Measurements from ENCODE around the gene C6orf89.

Gene C6orf89

DNA sequence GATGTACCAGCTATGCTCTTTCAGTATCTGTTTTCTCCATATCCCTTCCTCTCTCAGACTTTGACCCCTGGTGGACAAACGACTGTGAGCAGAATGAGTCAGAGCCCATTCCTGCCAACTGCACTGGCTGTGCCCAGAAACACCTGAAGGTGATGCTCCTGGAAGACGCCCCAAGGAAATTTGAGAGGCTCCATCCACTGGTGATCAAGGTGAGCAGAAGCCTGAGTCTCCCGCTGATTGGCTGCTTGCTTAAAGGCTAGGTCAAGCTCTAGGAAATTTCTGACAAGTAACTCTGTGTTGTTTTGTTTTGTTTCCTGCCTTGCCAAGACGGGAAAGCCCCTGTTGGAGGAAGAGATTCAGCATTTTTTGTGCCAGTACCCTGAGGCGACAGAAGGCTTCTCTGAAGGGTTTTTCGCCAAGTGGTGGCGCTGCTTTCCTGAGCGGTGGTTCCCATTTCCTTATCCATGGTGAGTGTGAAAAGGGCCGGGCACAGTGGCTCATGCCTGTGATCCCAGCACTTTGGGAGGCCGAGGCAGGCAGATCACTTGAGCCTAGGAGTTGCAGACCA is 28.6 kb downstream of the C6orf89 start:
- H3K4me3 Mint-ChIP-seq = no peak overlapping the region

DNA sequence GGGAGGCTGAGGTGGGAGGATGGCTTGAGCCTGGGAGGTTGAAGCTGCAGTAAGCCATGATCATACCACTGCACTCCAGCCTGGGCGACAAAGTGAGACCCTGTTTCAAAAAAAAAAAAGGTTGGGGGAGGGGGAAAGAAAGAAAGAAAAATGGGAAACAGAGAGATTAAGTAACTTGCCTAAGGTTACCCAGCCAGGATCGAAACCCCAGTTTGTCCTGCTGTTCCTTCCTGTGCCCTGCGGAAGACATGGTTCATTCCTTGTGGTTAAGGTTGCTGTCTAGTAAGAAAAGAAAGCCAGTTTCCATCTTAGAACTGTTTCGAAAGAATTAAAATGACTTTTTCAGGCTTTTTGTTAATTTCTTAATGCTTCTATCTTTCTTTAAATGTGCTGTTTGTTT is 29.8 kb downstream of the C6orf89 start:
- H3K4me1 Mint-ChIP-seq = peaks cover 16 to 28% of the 10 kb centered on the region in 2 donors
- DNase-seq = no peak
- no peaks in the 10 kb centered on the region for H3K9me3 Mint-ChIP-seq
- H3K4me3 Mint-ChIP-seq = no peak overlapping the region
- no peak overlapping the region for H3K27ac Mint-ChIP-seq
- peaks cover 27 to 40% of the 10 kb centered on the region in 2 donors for H3K36me3 Mint-ChIP-seq
- H3K27me3 Mint-ChIP-seq = no peaks in the 10 kb centered on the region
- no peak for ATAC-seq (replicated peaks)

More for the DNA sequence above, 28.6 kb downstream of the C6orf89 start:
- no peaks in the 10 kb centered on the region for H3K9me3 Mint-ChIP-seq
- H3K27me3 Mint-ChIP-seq = no peaks in the 10 kb centered on the region
- H3K36me3 Mint-ChIP-seq = peaks cover 25 to 36% of the 10 kb centered on the region in 2 donors
- peaks cover 16 to 28% of the 10 kb centered on the region in 2 donors for H3K4me1 Mint-ChIP-seq
- DNase-seq = no peak
- H3K27ac Mint-ChIP-seq = no peak overlapping the region
- ATAC-seq (replicated peaks) = no peak

DNA sequence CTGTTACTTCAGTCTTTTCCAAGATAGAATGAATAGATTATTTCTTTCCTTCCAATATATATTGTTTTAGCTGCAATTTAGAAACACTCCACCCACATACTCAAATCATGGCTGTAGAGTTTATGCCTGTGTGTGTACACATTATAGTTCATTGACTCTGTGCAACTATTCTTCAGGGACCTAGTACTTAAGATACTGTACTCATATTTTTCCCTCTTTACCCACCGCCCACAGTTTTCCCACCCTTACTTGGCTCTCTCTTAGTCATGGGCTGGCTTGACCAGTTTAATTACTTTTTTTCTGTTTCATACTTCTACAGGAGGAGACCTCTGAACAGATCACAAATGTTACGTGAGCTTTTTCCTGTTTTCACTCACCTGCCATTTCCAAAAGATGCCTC is 30.4 kb downstream of the C6orf89 start:
- Mint-ChIP-seq H3K4me1 (peaks cover 16 to 28% of the 10 kb centered on the region in 2 donors), H3K27me3 (no peaks in the 10 kb centered on the region), H3K36me3 (peaks cover 27 to 44% of the 10 kb centered on the region in 2 donors), H3K9me3 (no peaks in the 10 kb centered on the region), H3K4me3 (no peak overlapping the region), H3K27ac (no peak overlapping the region)
- DNase-seq (no peak), ATAC-seq (replicated peaks) (no peak)

DNA sequence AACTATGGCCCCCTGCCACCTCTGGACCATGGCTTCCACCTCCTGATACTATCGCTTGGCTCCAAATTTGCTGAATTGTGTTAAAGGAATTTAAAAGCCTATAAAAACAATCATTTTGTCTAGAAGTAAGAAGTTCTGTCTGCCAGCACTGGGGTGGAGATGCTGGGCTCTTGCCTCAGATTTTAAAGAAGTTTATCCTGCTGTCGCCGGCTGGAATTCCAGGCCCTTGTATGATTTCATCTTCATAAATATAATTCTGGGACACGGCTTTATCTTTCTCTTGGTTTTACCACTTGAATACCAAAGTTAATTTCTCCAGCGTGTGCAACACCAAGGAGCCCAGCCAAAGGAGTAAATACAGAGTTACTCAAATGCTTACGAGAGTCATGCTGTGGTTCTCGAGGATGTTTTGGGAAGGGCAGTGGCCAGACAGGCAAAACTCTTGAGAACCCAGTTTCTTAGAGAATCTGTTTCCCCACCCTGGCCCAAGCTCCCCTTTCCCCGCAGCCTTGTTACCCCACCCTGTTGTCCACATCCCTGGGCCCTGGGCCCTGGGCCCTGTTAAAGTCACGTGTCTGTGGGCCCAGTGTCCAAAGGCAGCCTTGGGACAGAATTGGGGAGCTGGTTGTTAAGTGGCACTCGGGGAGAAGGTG is 31.9 kb downstream of the C6orf89 start:
- H3K4me1 Mint-ChIP-seq = peaks cover 4 to 16% of the 10 kb centered on the region in 2 donors
- ATAC-seq (replicated peaks) (no peak), DNase-seq (no peak)
- no peak overlapping the region for H3K4me3 Mint-ChIP-seq
- H3K27me3 Mint-ChIP-seq = no peaks in the 10 kb centered on the region
- no peak overlapping the region for H3K27ac Mint-ChIP-seq
- peaks cover 17 to 36% of the 10 kb centered on the region in 2 donors for H3K36me3 Mint-ChIP-seq
- H3K9me3 Mint-ChIP-seq = no peaks in the 10 kb centered on the region

DNA sequence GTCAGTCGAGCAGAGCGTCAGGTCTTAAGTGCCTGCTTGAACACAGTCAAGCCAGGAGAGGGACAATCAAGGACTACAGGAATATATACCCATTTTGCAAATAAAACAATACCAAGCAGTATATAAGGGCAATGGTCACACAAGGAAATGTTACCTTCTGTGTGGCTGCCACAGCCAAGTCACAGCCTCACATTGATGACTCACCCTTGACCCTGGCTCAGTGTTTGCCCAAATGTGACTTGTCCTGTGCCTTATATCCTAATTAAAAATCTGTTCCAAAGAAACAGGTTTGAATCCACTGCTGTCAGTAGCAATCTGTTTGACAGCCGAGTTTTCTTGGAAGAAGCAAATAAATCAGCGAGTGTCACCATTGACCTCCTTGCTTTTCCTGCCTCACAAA is 34.3 kb downstream of the C6orf89 start:
- Mint-ChIP-seq H3K27me3 (no peaks in the 10 kb centered on the region), H3K9me3 (no peaks in the 10 kb centered on the region), H3K4me1 (peaks cover 0 to 6% of the 10 kb centered on the region in 2 donors), H3K4me3 (no peak overlapping the region), H3K36me3 (peaks cover 10 to 43% of the 10 kb centered on the region in 2 donors), H3K27ac (no peak overlapping the region)
- ATAC-seq (replicated peaks) (no peak), DNase-seq (no peak)

DNA sequence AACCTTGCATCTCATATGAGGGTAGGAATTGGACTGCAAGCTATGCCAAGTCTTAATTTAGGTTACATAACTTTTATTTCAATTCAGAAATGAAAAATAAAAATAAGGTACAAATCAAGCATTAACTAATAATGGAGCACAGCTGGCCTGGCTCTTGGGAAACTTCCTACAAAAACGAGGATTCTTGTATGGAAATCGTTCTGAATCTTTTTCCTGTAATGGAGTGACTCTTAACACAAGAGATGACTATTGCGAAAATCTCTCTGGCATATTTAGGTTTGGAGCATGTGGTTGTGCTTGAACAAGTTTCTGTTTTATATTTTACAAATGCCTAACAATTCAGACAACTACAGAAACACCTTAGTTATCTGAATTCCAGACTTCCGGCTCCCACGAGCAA is 34.8 kb downstream of the C6orf89 start:
- no peak overlapping the region for H3K27ac Mint-ChIP-seq
- DNase-seq (no peak), ATAC-seq (replicated peaks) (no peak)
- no peak overlapping the region for H3K4me3 Mint-ChIP-seq
- peaks cover 0 to 10% of the 10 kb centered on the region in 2 donors for H3K4me1 Mint-ChIP-seq
- H3K27me3 Mint-ChIP-seq = no peaks in the 10 kb centered on the region
- no peaks in the 10 kb centered on the region for H3K9me3 Mint-ChIP-seq
- peaks cover 11 to 44% of the 10 kb centered on the region in 2 donors for H3K36me3 Mint-ChIP-seq

DNA sequence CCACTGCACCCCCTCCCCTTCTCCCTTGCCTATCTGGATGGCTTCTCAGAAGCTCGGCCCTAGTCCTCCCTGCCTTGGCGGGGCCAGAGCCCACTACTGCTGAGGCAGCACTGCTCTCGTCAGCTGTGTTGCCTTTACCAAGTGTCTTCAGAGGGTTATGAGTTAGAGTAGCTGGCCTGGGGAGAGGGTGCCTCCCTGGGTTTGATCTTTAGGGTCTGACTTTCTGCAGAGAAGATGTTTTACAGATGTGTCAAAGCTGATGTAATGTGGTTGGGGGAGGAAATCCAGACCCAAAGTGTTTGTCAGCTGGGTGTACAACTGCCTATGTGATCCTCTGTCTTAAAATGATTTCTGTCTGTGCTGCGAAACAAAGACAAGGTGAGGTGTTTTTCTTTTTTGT is 38.4 kb downstream of the C6orf89 start:
- H3K27ac Mint-ChIP-seq = no peak overlapping the region
- H3K4me1 Mint-ChIP-seq = peaks cover 7 to 11% of the 10 kb centered on the region in 2 donors
- no peak overlapping the region for H3K4me3 Mint-ChIP-seq
- H3K36me3 Mint-ChIP-seq = peaks cover 14 to 46% of the 10 kb centered on the region in 2 donors
- DNase-seq (no peak), ATAC-seq (replicated peaks) (no peak)
- H3K27me3 Mint-ChIP-seq = no peaks in the 10 kb centered on the region
- H3K9me3 Mint-ChIP-seq = no peaks in the 10 kb centered on the region

DNA sequence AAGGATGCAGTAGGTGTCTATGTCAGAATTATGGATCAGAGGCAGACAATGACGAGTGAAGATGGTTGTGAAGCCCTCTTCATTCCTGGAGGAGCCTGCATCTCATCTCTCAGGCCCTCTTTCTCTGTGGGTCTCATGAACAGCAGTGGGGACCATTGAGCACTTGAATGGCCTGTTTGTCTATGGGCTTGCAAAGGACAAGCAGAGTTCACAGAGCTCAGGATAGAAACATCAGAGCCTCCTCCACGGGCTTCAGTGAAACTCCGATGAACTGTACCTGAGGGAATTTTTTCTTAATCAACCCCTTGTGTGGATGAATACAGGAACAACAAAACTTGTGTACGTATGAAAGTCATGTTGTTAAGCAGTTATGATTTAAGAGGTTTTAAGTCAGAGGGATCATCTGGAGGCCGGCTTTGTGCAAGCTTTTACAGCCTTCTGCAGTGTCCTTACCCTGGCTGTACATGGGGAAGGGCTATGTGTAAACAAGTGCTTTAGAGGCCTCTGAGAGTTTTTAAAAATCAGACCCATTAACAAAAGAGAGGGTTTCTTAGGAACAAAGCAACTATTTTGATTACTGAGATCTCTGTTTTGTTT is 39.1 kb downstream of the C6orf89 start:
- H3K4me3 Mint-ChIP-seq = no peak overlapping the region
- H3K9me3 Mint-ChIP-seq = no peaks in the 10 kb centered on the region
- DNase-seq (no peak), ATAC-seq (replicated peaks) (no peak)
- no peak overlapping the region for H3K27ac Mint-ChIP-seq
- peaks cover 7 to 11% of the 10 kb centered on the region in 2 donors for H3K4me1 Mint-ChIP-seq
- H3K27me3 Mint-ChIP-seq = no peaks in the 10 kb centered on the region
- H3K36me3 Mint-ChIP-seq = peaks cover 11 to 41% of the 10 kb centered on the region in 2 donors

DNA sequence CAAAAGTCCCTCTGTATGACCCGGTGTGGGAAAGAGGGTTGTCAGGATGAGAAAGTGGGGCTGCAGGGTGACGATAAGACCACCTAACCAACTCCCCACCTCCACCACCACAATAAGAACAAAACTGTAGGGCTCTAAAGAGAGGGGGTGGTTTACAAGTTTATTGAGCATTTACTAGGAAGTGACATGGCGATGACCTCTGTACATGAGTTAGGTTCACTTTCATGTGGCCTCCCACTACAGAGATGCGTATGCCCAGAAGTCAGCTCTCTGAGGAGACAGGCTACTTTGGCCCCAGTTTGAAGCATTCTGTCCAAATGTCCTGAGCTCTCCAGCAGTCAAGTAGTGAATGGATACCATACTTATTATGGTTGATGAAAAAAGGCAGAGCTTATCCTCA is 40.1 kb downstream of the C6orf89 start:
- Mint-ChIP-seq H3K36me3 (peaks cover 11 to 38% of the 10 kb centered on the region in 2 donors), H3K27me3 (no peaks in the 10 kb centered on the region), H3K9me3 (no peaks in the 10 kb centered on the region), H3K27ac (no peak overlapping the region), H3K4me1 (peaks cover 7 to 11% of the 10 kb centered on the region in 2 donors), H3K4me3 (no peak overlapping the region)
- peak; percentile 41 to 63 for ATAC-seq (replicated peaks)
- DNase-seq = no peak

DNA sequence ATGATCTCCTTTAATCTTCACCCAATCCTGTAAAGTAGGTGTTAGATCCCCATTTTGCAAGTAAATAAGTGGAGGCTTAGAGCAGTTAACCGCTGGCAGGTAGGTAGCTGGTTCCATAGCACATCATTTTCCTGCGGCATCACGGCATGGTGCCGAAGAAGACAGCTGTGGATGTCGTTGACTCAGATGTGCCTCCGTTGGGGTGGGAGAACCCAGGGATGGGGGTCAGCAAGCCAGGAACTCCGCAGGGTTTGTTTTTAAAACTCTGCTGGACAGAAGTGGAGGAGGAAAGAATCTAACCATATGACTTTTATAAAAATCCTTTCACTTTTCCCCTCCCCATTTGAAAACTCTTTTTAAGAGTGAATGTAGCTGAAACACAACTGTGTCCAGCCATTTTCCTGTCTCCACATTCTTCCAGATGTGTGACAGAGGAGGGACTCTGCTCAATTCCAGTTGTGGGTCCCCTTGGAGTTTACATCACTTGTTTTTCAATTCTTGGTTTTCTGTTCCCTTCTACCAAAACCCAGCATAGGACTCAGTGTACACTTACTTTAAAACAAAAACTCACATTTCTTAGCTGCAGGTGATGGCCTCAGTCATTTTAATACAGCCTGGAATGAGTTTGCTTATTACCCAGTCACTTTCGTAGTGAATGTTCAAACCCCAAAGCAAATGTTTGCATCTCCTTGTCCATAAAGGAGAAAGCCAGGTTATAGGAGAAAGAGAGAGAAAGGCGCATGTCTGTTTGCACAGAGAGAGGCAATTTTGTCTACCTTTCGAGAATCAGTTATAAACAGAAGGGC is 41.2 kb downstream of the C6orf89 start:
- DNase-seq = no peak
- peak in 1 of 2 donors; percentile 27 for ATAC-seq (replicated peaks)
- no peaks in the 10 kb centered on the region for H3K27me3 Mint-ChIP-seq
- H3K9me3 Mint-ChIP-seq = no peaks in the 10 kb centered on the region
- no peak overlapping the region for H3K27ac Mint-ChIP-seq
- peaks cover 7 to 11% of the 10 kb centered on the region in 2 donors for H3K4me1 Mint-ChIP-seq
- peaks cover 11 to 34% of the 10 kb centered on the region in 2 donors for H3K36me3 Mint-ChIP-seq
- no peak overlapping the region for H3K4me3 Mint-ChIP-seq

DNA sequence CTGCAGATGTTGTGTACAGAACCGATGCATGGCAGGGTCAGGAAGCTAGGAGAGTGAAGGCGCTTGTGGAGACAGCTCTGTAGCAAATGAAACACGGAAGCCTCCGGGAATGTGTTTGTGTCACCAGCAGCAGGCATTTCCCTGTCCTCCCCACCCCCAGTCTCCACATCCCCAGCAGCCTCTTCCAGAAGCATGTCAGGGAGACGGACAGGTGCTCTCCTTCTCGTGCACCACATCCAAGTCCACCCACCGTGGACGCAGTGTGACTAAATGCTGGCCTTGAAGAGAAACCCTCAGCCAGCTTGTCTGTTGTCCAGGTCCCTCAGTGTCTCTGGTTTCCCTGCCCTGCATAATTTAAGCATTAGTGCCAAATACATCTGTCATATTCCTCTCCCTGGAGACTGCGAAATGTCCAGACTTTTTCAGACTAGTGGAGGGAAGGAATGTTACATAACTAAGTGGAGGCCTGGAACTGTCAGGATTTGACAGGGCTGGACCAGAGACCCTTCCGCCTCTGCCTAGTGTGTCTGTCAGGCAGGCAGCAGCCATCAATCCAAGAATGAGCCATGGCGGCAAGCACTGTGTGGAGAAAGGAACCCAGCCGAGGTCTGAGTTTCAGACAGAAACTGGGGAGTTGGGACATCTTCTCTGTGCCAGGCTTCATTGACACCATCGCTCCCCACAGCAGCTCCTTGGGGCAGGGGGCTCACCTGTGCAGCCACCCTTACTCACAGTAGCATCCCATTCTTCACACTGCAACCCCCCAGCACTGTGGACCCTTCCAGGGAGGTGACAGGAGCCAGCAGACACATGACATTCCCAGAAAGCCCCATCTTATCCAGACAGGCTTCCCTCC is 42.2 kb downstream of the C6orf89 start:
- H3K27ac Mint-ChIP-seq = no peak overlapping the region
- H3K4me1 Mint-ChIP-seq = peaks cover 7 to 11% of the 10 kb centered on the region in 2 donors
- no peak overlapping the region for H3K4me3 Mint-ChIP-seq
- no peaks in the 10 kb centered on the region for H3K27me3 Mint-ChIP-seq
- no peak for DNase-seq
- H3K36me3 Mint-ChIP-seq = peaks cover 10 to 32% of the 10 kb centered on the region in 2 donors
- no peaks in the 10 kb centered on the region for H3K9me3 Mint-ChIP-seq
- ATAC-seq (replicated peaks) = no peak

DNA sequence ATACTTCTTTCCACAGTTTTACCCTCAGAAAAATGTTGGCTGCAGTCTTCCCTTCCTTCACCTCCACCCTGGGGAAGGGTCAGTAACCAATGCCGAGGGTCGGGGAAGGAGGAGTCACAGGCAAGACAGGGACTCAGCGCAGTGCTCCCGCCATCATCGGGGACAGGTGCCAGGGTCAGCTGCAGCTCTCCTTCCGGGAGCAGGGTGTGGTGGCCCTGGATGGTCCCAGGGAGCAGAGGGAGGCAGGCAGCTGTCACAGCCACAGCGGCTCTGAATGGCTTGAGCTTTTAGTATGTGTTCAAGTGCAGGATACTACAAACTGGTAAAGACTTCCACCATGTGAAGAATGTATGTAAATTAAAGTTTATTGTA is 42.8 kb downstream of the C6orf89 start:
- no peaks in the 10 kb centered on the region for H3K9me3 Mint-ChIP-seq
- ATAC-seq (replicated peaks) (no peak), DNase-seq (no peak)
- H3K27ac Mint-ChIP-seq = no peak overlapping the region
- H3K27me3 Mint-ChIP-seq = no peaks in the 10 kb centered on the region
- H3K4me3 Mint-ChIP-seq = no peak overlapping the region
- peaks cover 7 to 11% of the 10 kb centered on the region in 2 donors for H3K4me1 Mint-ChIP-seq
- H3K36me3 Mint-ChIP-seq = peaks cover 7 to 28% of the 10 kb centered on the region in 2 donors

DNA sequence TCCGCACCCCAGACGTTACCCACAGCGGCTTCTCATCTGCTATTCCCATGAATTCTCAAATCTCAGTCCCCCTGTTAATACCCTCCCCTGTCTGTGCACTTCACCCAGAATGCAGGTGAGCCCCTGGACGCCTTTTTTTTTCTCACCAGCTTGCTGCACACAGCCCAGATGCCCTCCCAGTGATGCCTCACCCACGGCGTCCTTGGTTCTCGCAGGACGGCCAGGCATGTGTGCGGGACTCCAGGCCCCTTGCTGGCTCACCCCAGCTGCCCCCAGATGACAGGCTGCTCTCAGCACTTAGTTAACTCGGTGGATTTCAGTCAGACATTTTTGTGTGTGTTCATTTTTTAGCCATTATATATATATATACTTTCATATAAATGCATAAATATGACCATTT is 43.4 kb downstream of the C6orf89 start:
- DNase-seq (no peak), ATAC-seq (replicated peaks) (no peak)
- Mint-ChIP-seq H3K27me3 (no peaks in the 10 kb centered on the region), H3K9me3 (no peaks in the 10 kb centered on the region), H3K4me1 (peaks cover 7 to 11% of the 10 kb centered on the region in 2 donors), H3K36me3 (peaks cover 6 to 23% of the 10 kb centered on the region in 2 donors), H3K27ac (no peak overlapping the region), H3K4me3 (no peak overlapping the region)

DNA sequence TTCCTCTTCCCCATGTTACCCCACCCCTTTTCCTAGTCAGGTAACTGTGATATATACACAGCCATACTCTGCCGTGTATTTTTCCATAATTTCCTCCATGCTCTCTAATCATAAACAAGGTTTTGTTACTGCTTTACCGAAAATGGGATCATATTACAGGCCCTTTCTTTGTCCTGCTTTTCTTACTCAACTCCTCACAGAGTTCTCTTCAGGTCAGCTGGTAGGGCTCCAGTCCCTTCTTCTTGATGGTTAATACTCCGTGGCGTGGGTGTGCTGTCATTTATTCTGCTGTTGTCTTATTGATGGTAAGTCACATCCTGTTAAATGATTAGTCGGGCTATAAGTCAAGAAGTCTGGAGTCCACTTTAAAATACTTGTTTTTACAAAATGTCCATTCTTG is 43.9 kb downstream of the C6orf89 start:
- DNase-seq = no peak
- H3K9me3 Mint-ChIP-seq = no peaks in the 10 kb centered on the region
- no peak for ATAC-seq (replicated peaks)
- H3K27ac Mint-ChIP-seq = no peak overlapping the region
- H3K27me3 Mint-ChIP-seq = no peaks in the 10 kb centered on the region
- H3K36me3 Mint-ChIP-seq = peaks cover 6 to 18% of the 10 kb centered on the region in 2 donors
- no peak overlapping the region for H3K4me3 Mint-ChIP-seq
- peaks cover 7 to 11% of the 10 kb centered on the region in 2 donors for H3K4me1 Mint-ChIP-seq

Measured in stimulated activated naive B cell treated with anti-CD40 and anti-IgM and Interleukin-4, amounts not matched to agents 10 μg/mL and 1 μg/mL and 100 μg/mL, for 72 hours (primary cell).